ENCODE results near the gene TSPAN15. TPM values are rescaled to one million over a fixed set of nuclear protein-coding genes. Genes with fewer than 3 reads are reported as not detected.

TSPAN15 gene
- total and polyA plus RNA-seq, 2 experiments from 2014 or later, result 0.34 TPM; not detected in 1

- H3K9ac ChIP-seq, result no peak overlapping the region
- H3F3A ChIP-seq (ENCODE audit: insufficient read depth), result no peaks in the 10 kb centered on the region
- in situ Hi-C loops (cut with MboI), result loop anchor here (10.0 kb wide), 1 partner anchor 208 kb away; the partner anchor contains the start of gene FAM241B
- H2AFZ ChIP-seq, result no peak overlapping the region
- no peaks in the 10 kb centered on the region for H4K20me1 ChIP-seq (ENCODE audit: insufficient read depth)
- TF ChIP-seq EZH2phosphoT487 (IDR thresholded peaks at IDR 0.05; ENCODE audit: insufficient read depth, low read depth) (no peak), EZH2 (IDR thresholded peaks at IDR 0.05; ENCODE audit: insufficient read depth, poor library complexity, severe bottlenecking) (no peak)
- no peaks in the 10 kb centered on the region for H3K9me3 ChIP-seq (ENCODE audit: low read depth)
- no peak for DNase-seq
- H3K27ac ChIP-seq, result no peak overlapping the region
- H3K36me3 ChIP-seq (ENCODE audit: low read depth), result no peaks in the 10 kb centered on the region
- 73 to 79% methylated on average over 4 of the region's 4 CpGs for WGBS, 2 experiments (ENCODE audit: low coverage in 1 of 2, low lambda C conversion rate in 2 of 2, missing lambda C conversion rate in 2 of 2)
- H3K27me3 ChIP-seq (replicated peaks; ENCODE audit: insufficient read depth), result peaks cover 12% of the 10 kb centered on the region; the same call in 1 of the 2 replicates
- H3K79me2 ChIP-seq (ENCODE audit: insufficient read depth), result no peaks in the 10 kb centered on the region
- no peak overlapping the region for H3K4me3 ChIP-seq
- H3K4me1 ChIP-seq (ENCODE audit: insufficient read depth), result no peaks in the 10 kb centered on the region
- no peak overlapping the region for H3K4me2 ChIP-seq (ENCODE audit: unreplicated experiment)
- H3K9me2 ChIP-seq (ENCODE audit: insufficient read depth), result no peaks in the 10 kb centered on the region
These were observed 24.9 kb upstream of the TSPAN15 start for GRCh38 chr10:69426376-69426727.

DNA sequence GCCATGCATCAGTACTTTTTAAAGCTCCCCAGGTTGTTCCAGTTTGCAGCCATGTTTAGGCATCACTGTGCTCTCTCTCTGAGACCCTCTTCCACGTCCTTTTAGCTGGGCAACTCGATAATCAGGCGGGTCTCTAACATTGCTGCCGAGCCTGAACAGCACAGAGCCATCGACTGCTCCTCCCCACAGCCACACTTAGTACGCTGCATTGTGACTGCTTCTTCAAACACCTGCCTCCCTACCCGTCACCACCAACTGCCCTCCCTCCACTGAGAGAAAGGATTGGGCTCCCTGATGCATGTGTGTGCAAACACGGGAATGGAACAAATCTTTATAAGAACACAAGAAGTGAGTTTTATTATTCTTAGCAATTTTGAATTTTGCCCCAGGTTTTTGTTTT is 23.1 kb upstream of the TSPAN15 start:
- Histone ChIP-seq H3K4me3 (no peak overlapping the region), H3F3A (ENCODE audit: insufficient read depth) (no peaks in the 10 kb centered on the region), H3K9ac (no peak overlapping the region), H3K4me1 (ENCODE audit: insufficient read depth) (no peaks in the 10 kb centered on the region), H3K9me3 (ENCODE audit: low read depth) (no peaks in the 10 kb centered on the region), H3K4me2 (ENCODE audit: unreplicated experiment) (no peak overlapping the region), H3K79me2 (ENCODE audit: insufficient read depth) (no peaks in the 10 kb centered on the region), H3K36me3 (ENCODE audit: low read depth) (no peaks in the 10 kb centered on the region), H4K20me1 (ENCODE audit: insufficient read depth) (no peaks in the 10 kb centered on the region), H3K27me3 (replicated peaks; ENCODE audit: insufficient read depth) (peaks cover 10% of the 10 kb centered on the region; the same call in 1 of the 2 replicates), H3K9me2 (ENCODE audit: insufficient read depth) (no peaks in the 10 kb centered on the region), H3K27ac (no peak overlapping the region), H2AFZ (no peak overlapping the region)
- TF ChIP-seq EZH2 (IDR thresholded peaks at IDR 0.05; ENCODE audit: insufficient read depth, poor library complexity, severe bottlenecking) (no peak), EZH2phosphoT487 (IDR thresholded peaks at IDR 0.05; ENCODE audit: insufficient read depth, low read depth) (no peak)
- DNase-seq, result no peak
- in situ Hi-C loops (cut with MboI), result loop anchor here (10.0 kb wide), 1 partner anchor 207 kb away; the partner anchor contains the start of gene FAM241B
- 75 to 77% methylated on average over 8 of the region's 8 CpGs for WGBS, 2 experiments (ENCODE audit: low coverage in 1 of 2, low lambda C conversion rate in 2 of 2, missing lambda C conversion rate in 2 of 2)

- no peaks in the 10 kb centered on the region for H3K36me3 ChIP-seq (ENCODE audit: low read depth)
- no peak overlapping the region for H3K27ac ChIP-seq
- no peaks in the 10 kb centered on the region for H3K27me3 ChIP-seq (replicated peaks; ENCODE audit: insufficient read depth)
- H3K9me3 ChIP-seq (ENCODE audit: low read depth), result no peaks in the 10 kb centered on the region
- H3K4me1 ChIP-seq (ENCODE audit: insufficient read depth), result peaks cover 13% of the 10 kb centered on the region
- no peak for TF ChIP-seq EZH2 (IDR thresholded peaks at IDR 0.05; ENCODE audit: insufficient read depth, poor library complexity, severe bottlenecking)
- TF ChIP-seq EZH2phosphoT487 (IDR thresholded peaks at IDR 0.05; ENCODE audit: insufficient read depth, low read depth), result no peak
- 47 to 53% methylated on average over 2 of the region's 2 CpGs for WGBS, 2 experiments (ENCODE audit: low coverage in 1 of 2, low lambda C conversion rate in 2 of 2, missing lambda C conversion rate in 2 of 2)
- no peaks in the 10 kb centered on the region for H3K9me2 ChIP-seq (ENCODE audit: insufficient read depth)
- peaks cover 14% of the 10 kb centered on the region for H3F3A ChIP-seq (ENCODE audit: insufficient read depth)
- no peaks in the 10 kb centered on the region for H3K79me2 ChIP-seq (ENCODE audit: insufficient read depth)
- H3K9ac ChIP-seq, result no peak overlapping the region
- peak; percentile 34 for DNase-seq
- in situ Hi-C loops (cut with MboI), result no loop called here
- H2AFZ ChIP-seq, result no peak overlapping the region
- H3K4me2 ChIP-seq (ENCODE audit: unreplicated experiment), result no peak overlapping the region
- no peaks in the 10 kb centered on the region for H4K20me1 ChIP-seq (ENCODE audit: insufficient read depth)
- H3K4me3 ChIP-seq, result no peak overlapping the region
These were observed 17.1 kb upstream of the TSPAN15 start for GRCh38 chr10:69434169-69434568.

DNA sequence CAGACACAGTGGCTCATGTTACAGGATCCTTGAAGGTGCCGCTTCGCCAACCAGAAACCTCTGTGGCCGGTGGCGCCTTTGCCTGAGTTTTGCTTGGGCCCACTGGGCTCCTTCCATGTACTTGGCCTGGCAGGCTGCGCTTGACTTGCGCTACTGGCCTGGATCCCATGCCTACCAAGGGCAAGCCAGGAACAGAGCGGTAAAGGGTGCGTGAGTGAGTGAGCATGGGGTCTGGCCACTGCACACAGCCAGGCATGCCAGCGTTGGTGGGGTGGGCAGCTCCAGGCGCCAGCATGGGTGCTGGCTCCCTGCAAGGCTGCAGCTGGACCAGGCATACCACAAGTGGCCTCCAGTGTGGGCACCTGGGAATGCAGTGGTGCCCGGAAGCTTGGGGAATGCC is 16.3 kb upstream of the TSPAN15 start:
- no peak overlapping the region for H3K4me2 ChIP-seq (ENCODE audit: unreplicated experiment)
- no peak overlapping the region for H3K9ac ChIP-seq
- in situ Hi-C loops (cut with MboI), result no loop called here
- no peaks in the 10 kb centered on the region for H3K79me2 ChIP-seq (ENCODE audit: insufficient read depth)
- H4K20me1 ChIP-seq (ENCODE audit: insufficient read depth), result no peaks in the 10 kb centered on the region
- no peak overlapping the region for H3K4me3 ChIP-seq
- no peak overlapping the region for H2AFZ ChIP-seq
- no peak overlapping the region for H3K27ac ChIP-seq
- H3K9me2 ChIP-seq (ENCODE audit: insufficient read depth), result no peaks in the 10 kb centered on the region
- H3K9me3 ChIP-seq (ENCODE audit: low read depth), result no peaks in the 10 kb centered on the region
- peaks cover 20% of the 10 kb centered on the region for H3K4me1 ChIP-seq (ENCODE audit: insufficient read depth)
- peaks cover 22% of the 10 kb centered on the region for H3F3A ChIP-seq (ENCODE audit: insufficient read depth)
- H3K36me3 ChIP-seq (ENCODE audit: low read depth), result no peaks in the 10 kb centered on the region
- no peak for TF ChIP-seq EZH2phosphoT487 (IDR thresholded peaks at IDR 0.05; ENCODE audit: insufficient read depth, low read depth)
- no peak for TF ChIP-seq EZH2 (IDR thresholded peaks at IDR 0.05; ENCODE audit: insufficient read depth, poor library complexity, severe bottlenecking)
- H3K27me3 ChIP-seq (replicated peaks; ENCODE audit: insufficient read depth), result no peaks in the 10 kb centered on the region
- DNase-seq, result no peak
- 86 to 89% methylated on average over 11 of the region's 11 CpGs for WGBS, 2 experiments (ENCODE audit: low coverage in 1 of 2, low lambda C conversion rate in 2 of 2, missing lambda C conversion rate in 2 of 2)

Measured in GM23248 (cell line).